Nephron (organoid): Measurements from ENCODE around the gene PCDHGA3.
A peak's percentile ranks its signal among the peaks of the same experiment; 100 is the strongest.
"Not testable (repeated sequence)": the region's sequence is repeated elsewhere in the genome, so short reads cannot be mapped to it uniquely, and the experiment has no call there.

Source experiments
- H3K27ac Mint-ChIP-seq, 3 experiments: 2 replicates each; pipeline ENCODE4 v1.8.0; 2020; ENCODE audit warnings: mixed read lengths in 3 of 3, mild to moderate bottlenecking in 2 of 3, moderate library complexity in 1 of 3
- H3K27me3 Mint-ChIP-seq: 2 replicates; pipeline ENCODE4 v1.8.0; 2021; ENCODE audit warnings: low read depth, mild to moderate bottlenecking, moderate library complexity, mixed read lengths
- H3K36me3 Mint-ChIP-seq: 2 replicates; pipeline ENCODE4 v1.8.0; 2020; ENCODE audit warnings: low read depth, mixed read lengths
- H3K4me1 Mint-ChIP-seq: 2 replicates; pipeline ENCODE4 v1.8.0; 2020; ENCODE audit warnings: mixed read lengths
- H3K4me3 Mint-ChIP-seq, 3 experiments: 2 replicates each; pipeline ENCODE4 v1.8.0; 2020; ENCODE audit warnings: mild to moderate bottlenecking in 3 of 3, mixed read lengths in 3 of 3, moderate library complexity in 2 of 3
- H3K9me3 Mint-ChIP-seq: 2 replicates; pipeline ENCODE4 v1.8.0; 2020; ENCODE audit warnings: mixed read lengths
- TF ChIP-seq, protein P1 (sequence below), 3 experiments: fragments of 200-600 bp; sonication (generic); IDR thresholded peaks; one replicate each; pipeline ENCODE4 v1.5.0; 2021; ENCODE audit warnings: antibody characterized with exemption in 3 of 3; ENCODE audit not compliant: unreplicated experiment in 3 of 3

The PCDHGA3 gene

DNA sequence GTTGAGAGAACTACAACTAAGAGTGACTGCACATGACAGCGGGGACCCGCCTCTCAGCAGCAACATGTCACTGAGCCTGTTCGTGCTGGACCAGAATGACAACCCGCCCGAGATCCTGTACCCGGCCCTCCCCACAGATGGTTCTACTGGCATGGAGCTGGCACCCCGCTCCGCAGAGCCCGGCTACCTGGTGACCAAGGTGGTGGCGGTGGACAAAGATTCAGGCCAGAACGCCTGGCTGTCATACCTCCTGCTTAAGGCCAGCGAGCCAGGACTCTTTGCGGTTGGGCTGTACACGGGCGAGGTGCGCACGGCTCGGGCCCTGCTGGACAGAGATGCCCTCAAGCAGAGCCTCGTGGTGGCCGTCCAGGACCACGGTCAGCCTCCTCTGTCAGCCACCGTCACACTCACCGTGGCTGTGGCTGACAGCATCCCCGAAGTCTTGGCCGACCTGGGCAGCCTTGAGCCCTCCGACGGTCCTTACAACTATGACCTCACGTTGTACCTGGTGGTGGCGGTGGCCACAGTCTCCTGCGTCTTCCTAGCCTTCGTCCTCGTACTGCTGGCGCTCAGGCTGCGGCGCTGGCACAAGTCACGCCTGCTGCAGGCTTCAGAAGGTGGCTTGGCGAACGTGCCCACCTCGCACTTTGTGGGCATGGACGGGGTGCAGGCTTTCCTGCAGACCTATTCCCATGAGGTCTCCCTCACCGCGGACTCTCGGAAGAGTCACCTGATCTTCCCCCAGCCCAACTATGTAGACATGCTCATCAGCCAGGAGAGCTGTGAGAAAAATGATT is 41.0 kb downstream of the PCDHGA3 start:
- TF ChIP-seq, protein P1, sequence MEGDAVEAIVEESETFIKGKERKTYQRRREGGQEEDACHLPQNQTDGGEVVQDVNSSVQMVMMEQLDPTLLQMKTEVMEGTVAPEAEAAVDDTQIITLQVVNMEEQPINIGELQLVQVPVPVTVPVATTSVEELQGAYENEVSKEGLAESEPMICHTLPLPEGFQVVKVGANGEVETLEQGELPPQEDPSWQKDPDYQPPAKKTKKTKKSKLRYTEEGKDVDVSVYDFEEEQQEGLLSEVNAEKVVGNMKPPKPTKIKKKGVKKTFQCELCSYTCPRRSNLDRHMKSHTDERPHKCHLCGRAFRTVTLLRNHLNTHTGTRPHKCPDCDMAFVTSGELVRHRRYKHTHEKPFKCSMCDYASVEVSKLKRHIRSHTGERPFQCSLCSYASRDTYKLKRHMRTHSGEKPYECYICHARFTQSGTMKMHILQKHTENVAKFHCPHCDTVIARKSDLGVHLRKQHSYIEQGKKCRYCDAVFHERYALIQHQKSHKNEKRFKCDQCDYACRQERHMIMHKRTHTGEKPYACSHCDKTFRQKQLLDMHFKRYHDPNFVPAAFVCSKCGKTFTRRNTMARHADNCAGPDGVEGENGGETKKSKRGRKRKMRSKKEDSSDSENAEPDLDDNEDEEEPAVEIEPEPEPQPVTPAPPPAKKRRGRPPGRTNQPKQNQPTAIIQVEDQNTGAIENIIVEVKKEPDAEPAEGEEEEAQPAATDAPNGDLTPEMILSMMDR (IDR thresholded peaks at IDR 0.05; ENCODE audit: unreplicated experiment in 3 of 3), result no peak
- Mint-ChIP-seq H3K4me3 (no peak overlapping the region), H3K27me3 (no peaks in the 10 kb centered on the region), H3K4me1 (no peaks in the 10 kb centered on the region), H3K27ac (no peak overlapping the region), H3K36me3 (peaks cover 18% of the 10 kb centered on the region), H3K9me3 (peaks cover 74% of the 10 kb centered on the region)

DNA sequence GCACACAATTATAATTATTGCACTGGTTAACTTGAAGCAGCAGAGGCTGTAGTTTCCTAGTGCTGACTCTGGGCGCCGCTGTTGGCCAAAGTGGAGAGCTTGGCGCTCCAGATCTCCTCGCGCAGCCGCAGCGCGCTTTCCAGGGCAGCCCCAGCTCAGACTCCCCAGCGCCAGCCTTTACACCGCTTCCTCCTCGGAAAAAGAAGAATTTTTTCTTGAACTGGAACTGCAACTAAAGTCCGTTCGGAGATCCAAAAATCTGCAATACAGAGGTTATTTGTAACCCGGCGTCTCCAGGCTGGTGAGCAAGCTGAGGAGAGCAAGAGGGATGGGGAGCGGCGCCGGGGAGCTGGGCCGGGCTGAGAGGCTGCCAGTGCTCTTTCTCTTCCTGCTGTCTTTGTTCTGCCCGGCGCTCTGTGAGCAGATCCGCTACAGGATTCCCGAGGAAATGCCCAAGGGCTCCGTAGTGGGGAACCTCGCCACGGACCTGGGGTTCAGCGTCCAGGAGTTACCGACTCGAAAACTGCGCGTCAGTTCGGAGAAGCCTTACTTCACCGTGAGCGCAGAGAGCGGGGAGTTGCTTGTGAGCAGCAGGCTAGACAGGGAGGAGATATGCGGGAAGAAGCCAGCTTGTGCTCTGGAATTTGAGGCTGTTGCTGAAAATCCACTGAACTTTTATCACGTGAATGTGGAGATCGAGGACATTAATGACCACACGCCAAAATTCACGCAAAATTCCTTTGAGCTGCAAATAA is 44.1 kb downstream of the PCDHGA3 start, which contains the start of gene PCDHGB4:
Gene PCDHGB4, plus strand, starts transcription at position 142 of the 755 bp plus-strand sequence. Its CDS starts 187 bp downstream, at position 329.
- not testable (repeated sequence) for H3K27me3 Mint-ChIP-seq, H3K4me1 Mint-ChIP-seq
- H3K36me3 Mint-ChIP-seq, result peaks cover 38% of the 10 kb centered on the region
- H3K27ac Mint-ChIP-seq, result peak within 1 kb of the TSS in 1 of 3 experiments; percentile 58
- H3K4me3 Mint-ChIP-seq, result peak within 1 kb of the TSS; percentile 65 to 82 (median 78)
- peaks cover 74% of the 10 kb centered on the region for H3K9me3 Mint-ChIP-seq
- TF ChIP-seq, protein P1 (IDR thresholded peaks at IDR 0.05; ENCODE audit: unreplicated experiment in 3 of 3), result peak; percentile 10 to 41 (median 25)

DNA sequence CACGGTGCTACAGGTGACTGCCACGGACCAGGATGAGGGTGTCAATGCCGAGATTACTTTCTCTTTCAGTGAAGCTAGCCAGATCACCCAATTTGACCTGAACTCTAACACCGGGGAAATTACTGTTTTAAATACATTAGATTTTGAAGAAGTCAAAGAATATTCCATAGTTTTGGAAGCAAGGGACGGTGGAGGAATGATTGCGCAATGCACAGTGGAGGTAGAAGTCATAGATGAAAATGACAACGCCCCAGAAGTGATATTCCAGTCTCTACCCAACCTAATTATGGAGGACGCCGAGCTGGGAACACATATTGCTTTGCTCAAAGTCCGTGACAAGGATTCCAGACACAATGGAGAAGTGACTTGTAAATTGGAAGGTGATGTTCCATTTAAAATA is 45.0 kb downstream of the PCDHGA3 start:
- H3K4me1 Mint-ChIP-seq, result no peaks in the 10 kb centered on the region
- H3K36me3 Mint-ChIP-seq, result peaks cover 41% of the 10 kb centered on the region
- H3K27ac Mint-ChIP-seq, result no peak overlapping the region
- H3K27me3 Mint-ChIP-seq, result no peaks in the 10 kb centered on the region
- H3K4me3 Mint-ChIP-seq, result peak overlapping the region in 1 of 3 experiments; percentile 1
- TF ChIP-seq, protein P1 (IDR thresholded peaks at IDR 0.05; ENCODE audit: unreplicated experiment in 3 of 3), result no peak
- H3K9me3 Mint-ChIP-seq, result peaks cover 76% of the 10 kb centered on the region

DNA sequence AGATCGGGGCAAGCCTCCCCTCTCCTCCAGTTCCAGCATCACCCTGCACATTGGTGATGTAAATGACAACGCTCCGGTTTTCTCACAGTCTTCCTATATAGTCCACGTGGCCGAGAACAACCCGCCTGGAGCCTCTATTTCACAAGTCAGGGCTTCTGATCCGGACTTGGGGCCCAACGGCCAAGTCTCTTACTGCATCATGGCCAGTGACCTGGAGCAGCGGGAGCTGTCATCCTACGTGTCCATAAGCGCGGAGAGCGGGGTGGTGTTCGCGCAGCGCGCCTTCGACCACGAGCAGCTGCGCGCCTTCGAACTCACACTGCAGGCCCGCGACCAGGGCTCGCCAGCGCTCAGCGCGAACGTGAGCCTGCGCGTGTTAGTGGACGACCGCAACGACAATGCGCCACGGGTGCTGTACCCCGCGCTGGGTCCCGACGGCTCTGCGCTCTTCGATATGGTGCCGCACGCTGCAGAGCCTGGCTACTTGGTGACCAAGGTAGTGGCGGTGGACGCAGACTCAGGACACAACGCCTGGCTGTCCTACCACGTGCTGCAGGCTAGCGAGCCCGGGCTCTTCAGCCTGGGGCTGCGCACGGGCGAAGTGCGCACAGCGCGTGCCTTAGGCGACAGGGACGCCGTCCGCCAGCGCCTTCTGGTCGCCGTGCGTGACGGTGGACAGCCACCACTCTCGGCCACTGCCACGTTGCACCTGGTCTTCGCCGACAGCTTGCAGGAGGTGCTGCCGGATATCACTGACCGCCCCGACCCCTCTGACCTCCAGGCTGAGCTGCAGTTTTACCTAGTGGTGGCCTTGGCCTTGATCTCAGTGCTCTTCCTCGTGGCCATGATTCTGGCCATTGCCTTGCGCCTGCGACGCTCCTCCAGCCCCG is 45.8 kb downstream of the PCDHGA3 start:
- Mint-ChIP-seq H3K27ac (no peak overlapping the region), H3K4me3 (peak overlapping the region in 1 of 3 experiments; percentile 53), H3K4me1 (no peaks in the 10 kb centered on the region), H3K36me3 (peaks cover 46% of the 10 kb centered on the region), H3K27me3 (no peaks in the 10 kb centered on the region), H3K9me3 (peaks cover 75% of the 10 kb centered on the region)
- TF ChIP-seq, protein P1 (IDR thresholded peaks at IDR 0.05; ENCODE audit: unreplicated experiment in 3 of 3), result no peak

DNA sequence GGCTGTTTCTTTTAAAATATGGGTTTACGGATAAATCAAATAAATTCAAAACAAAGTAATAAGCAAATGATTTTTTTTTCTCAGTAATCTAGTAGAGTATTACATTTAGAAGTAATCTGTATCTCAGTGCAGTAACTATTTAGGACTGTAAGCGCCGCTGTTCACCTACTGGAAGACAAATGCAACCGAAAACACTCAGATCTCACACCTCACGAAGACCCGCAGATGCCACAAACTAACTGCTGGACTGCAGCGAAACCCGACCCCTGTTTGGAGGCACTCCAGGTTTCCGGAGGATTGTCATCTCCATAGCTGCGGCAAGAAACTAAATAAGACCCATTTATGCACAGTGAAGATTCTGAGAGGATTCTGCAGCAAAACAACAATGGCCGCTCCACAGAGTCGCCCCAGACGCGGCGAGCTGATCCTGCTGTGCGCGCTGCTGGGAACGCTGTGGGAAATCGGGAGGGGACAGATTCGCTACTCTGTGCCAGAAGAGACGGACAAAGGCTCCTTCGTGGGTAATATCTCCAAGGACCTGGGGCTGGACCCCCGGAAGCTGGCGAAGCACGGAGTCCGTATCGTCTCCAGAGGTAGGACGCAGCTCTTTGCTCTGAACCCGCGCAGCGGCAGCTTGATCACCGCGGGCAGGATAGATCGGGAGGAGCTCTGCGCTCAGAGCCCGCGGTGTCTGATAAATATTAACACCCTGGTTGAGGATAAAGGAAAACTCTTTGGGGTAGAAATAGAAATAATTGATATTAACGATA is 49.0 kb downstream of the PCDHGA3 start, which contains the start of gene PCDHGA8:
Gene PCDHGA8, plus strand, starts transcription at position 205 of the 770 bp plus-strand sequence. Its CDS starts 181 bp downstream, at position 386.
- Mint-ChIP-seq H3K36me3 (peaks cover 63% of the 10 kb centered on the region), H3K4me3 (no peak within 1 kb of the TSS), H3K27me3 (no peaks in the 10 kb centered on the region), H3K9me3 (peaks cover 68% of the 10 kb centered on the region), H3K27ac (no peak within 1 kb of the TSS), H3K4me1 (no peaks in the 10 kb centered on the region)
- TF ChIP-seq, protein P1 (IDR thresholded peaks at IDR 0.05; ENCODE audit: unreplicated experiment in 3 of 3), result no peak
